ENCODE data around the gene COL20A1.

Gene COL20A1

DNA sequence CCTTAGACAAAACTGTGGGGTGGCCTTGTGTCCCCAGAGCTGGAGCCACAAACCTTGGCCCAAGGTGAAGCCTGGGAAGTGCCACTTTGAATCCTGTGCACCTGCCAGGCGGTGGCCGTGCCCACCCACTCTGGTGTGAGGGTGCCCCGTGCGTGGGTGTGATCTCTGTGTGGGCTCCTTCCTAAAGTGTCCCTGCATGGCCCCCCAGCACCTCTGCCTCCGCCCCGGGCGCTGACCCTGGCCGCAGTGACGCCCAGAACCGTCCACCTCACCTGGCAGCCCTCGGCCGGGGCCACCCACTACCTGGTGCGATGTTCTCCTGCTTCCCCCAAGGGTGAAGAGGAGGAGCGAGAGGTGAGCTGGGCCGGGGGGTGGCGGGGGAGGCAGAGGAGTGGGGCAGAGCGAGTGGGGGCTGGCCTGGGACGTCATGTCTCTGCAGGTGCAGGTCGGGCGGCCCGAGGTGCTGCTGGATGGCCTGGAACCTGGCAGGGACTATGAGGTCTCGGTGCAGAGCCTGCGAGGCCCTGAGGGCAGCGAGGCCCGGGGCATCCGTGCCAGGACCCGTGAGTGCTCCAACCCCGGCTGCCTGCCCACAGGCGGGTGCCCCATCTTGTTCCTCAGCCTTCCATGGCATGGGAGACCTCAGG is 18.3 kb downstream of the COL20A1 start:
- TF ChIP-seq TAF1 (IDR thresholded peaks at IDR 0.05; ENCODE audit: borderline replicate concordance, insufficient read depth, low read length) (no peak), POLR2AphosphoS5 (IDR thresholded peaks at IDR 0.05; ENCODE audit: low read depth, low read length) (no peak), FOXP2 (optimal IDR thresholded peaks at IDR 0.05; ENCODE audit: borderline replicate concordance, extremely low read depth, extremely low read length, insufficient read depth) (no peak)

DNA sequence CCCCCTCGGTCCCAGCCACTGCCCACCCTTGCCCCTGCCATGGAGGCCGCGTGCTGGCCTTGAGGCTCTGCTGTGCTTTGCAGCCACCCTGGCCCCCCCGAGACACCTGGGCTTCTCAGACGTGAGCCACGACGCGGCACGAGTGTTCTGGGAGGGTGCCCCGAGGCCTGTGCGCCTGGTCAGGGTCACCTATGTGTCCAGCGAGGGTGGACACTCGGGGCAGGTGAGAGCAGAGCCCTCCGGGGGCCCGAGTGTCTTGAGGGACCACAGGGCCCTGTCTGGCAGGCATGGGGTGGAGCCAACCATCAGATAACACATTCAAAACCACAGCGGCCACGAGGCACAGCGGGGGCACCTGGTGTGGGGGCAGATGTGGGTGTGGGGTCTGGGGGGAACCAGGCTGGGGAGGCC is 18.9 kb downstream of the COL20A1 start:
- TF ChIP-seq TAF1 (IDR thresholded peaks at IDR 0.05; ENCODE audit: borderline replicate concordance, insufficient read depth, low read length) (no peak), FOXP2 (optimal IDR thresholded peaks at IDR 0.05; ENCODE audit: borderline replicate concordance, extremely low read depth, extremely low read length, insufficient read depth) (no peak), POLR2AphosphoS5 (IDR thresholded peaks at IDR 0.05; ENCODE audit: low read depth, low read length) (no peak), SIN3A (IDR thresholded peaks at IDR 0.05; ENCODE audit: borderline replicate concordance, insufficient read depth, low read length) (no peak)
- TF ChIP-seq, protein P1, sequence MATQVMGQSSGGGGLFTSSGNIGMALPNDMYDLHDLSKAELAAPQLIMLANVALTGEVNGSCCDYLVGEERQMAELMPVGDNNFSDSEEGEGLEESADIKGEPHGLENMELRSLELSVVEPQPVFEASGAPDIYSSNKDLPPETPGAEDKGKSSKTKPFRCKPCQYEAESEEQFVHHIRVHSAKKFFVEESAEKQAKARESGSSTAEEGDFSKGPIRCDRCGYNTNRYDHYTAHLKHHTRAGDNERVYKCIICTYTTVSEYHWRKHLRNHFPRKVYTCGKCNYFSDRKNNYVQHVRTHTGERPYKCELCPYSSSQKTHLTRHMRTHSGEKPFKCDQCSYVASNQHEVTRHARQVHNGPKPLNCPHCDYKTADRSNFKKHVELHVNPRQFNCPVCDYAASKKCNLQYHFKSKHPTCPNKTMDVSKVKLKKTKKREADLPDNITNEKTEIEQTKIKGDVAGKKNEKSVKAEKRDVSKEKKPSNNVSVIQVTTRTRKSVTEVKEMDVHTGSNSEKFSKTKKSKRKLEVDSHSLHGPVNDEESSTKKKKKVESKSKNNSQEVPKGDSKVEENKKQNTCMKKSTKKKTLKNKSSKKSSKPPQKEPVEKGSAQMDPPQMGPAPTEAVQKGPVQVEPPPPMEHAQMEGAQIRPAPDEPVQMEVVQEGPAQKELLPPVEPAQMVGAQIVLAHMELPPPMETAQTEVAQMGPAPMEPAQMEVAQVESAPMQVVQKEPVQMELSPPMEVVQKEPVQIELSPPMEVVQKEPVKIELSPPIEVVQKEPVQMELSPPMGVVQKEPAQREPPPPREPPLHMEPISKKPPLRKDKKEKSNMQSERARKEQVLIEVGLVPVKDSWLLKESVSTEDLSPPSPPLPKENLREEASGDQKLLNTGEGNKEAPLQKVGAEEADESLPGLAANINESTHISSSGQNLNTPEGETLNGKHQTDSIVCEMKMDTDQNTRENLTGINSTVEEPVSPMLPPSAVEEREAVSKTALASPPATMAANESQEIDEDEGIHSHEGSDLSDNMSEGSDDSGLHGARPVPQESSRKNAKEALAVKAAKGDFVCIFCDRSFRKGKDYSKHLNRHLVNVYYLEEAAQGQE (IDR thresholded peaks at IDR 0.05; ENCODE audit: insufficient read depth in 1 of 2, low read depth in 2 of 2, low read length in 2 of 2) = no peak

DNA sequence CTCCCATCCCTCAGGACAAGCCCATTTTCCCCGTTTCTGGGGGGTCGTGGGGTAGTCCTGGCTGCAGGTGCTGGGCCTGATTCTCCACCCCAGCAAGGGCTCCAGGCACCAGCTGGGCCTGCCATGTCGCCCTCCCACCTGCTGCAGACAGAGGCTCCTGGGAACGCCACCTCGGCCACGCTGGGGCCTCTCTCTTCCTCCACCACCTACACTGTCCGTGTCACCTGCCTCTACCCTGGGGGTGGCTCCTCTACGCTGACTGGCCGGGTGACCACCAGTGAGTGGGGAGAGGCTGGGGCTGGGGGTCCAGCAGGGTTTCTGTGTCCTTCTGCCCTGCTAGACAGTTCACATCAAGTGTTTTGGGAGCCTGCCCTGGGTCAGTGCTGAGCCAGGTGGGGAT is 19.3 kb downstream of the COL20A1 start:
- no peak for TF ChIP-seq POLR2AphosphoS5 (IDR thresholded peaks at IDR 0.05; ENCODE audit: low read depth, low read length)
- TF ChIP-seq, protein P1 (IDR thresholded peaks at IDR 0.05; ENCODE audit: insufficient read depth in 1 of 2, low read depth in 2 of 2, low read length in 2 of 2) = no peak
- TF ChIP-seq SIN3A (IDR thresholded peaks at IDR 0.05; ENCODE audit: borderline replicate concordance, insufficient read depth, low read length) = no peak

DNA sequence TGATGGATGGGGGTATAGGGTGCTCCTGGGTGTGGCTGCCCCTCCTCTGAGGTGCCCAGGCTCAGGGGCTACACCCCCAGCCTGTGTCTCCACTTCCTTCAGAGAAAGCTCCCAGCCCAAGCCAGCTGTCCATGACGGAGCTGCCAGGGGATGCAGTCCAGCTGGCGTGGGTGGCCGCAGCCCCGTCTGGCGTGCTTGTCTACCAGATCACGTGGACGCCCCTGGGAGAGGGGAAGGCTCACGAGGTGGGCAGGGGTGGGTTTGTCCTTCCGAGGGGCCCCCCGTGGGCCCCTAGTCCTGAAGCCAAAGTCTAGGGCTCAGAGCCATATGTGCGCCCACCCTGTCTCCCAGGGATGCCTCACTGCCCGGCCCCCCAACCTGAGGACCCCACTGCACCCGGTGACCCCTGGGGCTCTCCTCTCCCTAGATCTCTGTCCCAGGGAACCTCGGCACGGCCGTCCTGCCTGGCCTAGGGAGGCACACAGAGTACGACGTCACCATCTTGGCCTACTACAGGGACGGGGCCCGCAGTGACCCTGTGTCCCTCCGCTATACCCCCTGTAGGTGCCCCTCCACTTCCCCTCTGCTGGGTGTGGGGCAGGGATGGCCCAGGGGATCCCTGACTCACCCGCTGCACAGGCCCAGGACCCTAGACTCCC is 19.8 kb downstream of the COL20A1 start:
- TF ChIP-seq TAF1 (IDR thresholded peaks at IDR 0.05; ENCODE audit: borderline replicate concordance, insufficient read depth, low read length) = no peak
- TF ChIP-seq POLR2AphosphoS5 (IDR thresholded peaks at IDR 0.05; ENCODE audit: low read depth, low read length) = no peak
- no peak for TF ChIP-seq FOXP2 (optimal IDR thresholded peaks at IDR 0.05; ENCODE audit: borderline replicate concordance, extremely low read depth, extremely low read length, insufficient read depth)
- TF ChIP-seq, protein P1 (IDR thresholded peaks at IDR 0.05; ENCODE audit: insufficient read depth in 1 of 2, low read depth in 2 of 2, low read length in 2 of 2) = no peak
- no peak for TF ChIP-seq SIN3A (IDR thresholded peaks at IDR 0.05; ENCODE audit: borderline replicate concordance, insufficient read depth, low read length)

DNA sequence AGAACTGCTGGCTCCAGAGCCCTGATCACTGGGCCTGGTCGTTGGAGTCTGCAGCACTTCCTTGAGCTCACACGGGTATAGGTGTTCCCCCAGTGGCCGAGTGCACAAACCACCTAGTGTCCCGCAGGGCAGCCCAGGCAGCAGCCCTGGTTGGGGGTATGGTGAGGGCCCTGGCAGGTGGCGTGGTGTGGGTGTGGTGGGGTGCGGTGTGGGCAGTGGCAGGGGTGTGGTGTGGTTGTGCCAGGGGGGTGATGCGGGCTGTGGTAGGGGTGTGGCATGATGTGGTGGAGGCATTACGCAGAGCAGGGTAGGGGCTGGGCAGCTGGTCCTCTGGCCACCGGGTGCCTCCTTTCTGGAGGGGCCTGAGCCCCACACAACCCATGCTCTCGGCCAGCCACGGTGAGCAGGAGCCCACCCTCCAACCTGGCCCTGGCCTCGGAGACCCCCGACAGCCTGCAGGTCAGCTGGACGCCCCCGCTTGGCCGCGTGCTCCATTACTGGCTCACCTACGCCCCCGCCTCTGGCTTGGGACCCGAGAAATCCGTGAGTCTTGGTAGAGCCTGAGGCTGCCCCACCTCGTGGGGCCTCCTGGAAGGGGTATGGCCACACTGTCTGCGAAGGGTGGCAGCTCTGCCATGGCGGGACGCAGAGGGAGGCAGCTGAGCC is 20.5 kb downstream of the COL20A1 start:
- TF ChIP-seq SIN3A (IDR thresholded peaks at IDR 0.05; ENCODE audit: borderline replicate concordance, insufficient read depth, low read length) (no peak), TAF1 (IDR thresholded peaks at IDR 0.05; ENCODE audit: borderline replicate concordance, insufficient read depth, low read length) (no peak), FOXP2 (optimal IDR thresholded peaks at IDR 0.05; ENCODE audit: borderline replicate concordance, extremely low read depth, extremely low read length, insufficient read depth) (no peak), POLR2AphosphoS5 (IDR thresholded peaks at IDR 0.05; ENCODE audit: low read depth, low read length) (no peak)
- TF ChIP-seq, protein P1 (IDR thresholded peaks at IDR 0.05; ENCODE audit: insufficient read depth in 1 of 2, low read depth in 2 of 2, low read length in 2 of 2) = no peak

All from PFSK-1 (cell line).